HG03442 (cell line): ENCODE measurements around the gene HCRTR1.

Experiments used
- ATAC-seq: cut with Tn5 transposase; IDR thresholded peaks from one replicate; pipeline ENCODE4 v1.9.1; 2021; ENCODE audit warnings: mild to moderate bottlenecking, moderate library complexity; ENCODE audit not compliant: unreplicated experiment

HCRTR1 gene

GRCh38 chr1:31625561-31626222, 8.2 kb downstream of the HCRTR1 start:
- no peak for ATAC-seq

DNA sequence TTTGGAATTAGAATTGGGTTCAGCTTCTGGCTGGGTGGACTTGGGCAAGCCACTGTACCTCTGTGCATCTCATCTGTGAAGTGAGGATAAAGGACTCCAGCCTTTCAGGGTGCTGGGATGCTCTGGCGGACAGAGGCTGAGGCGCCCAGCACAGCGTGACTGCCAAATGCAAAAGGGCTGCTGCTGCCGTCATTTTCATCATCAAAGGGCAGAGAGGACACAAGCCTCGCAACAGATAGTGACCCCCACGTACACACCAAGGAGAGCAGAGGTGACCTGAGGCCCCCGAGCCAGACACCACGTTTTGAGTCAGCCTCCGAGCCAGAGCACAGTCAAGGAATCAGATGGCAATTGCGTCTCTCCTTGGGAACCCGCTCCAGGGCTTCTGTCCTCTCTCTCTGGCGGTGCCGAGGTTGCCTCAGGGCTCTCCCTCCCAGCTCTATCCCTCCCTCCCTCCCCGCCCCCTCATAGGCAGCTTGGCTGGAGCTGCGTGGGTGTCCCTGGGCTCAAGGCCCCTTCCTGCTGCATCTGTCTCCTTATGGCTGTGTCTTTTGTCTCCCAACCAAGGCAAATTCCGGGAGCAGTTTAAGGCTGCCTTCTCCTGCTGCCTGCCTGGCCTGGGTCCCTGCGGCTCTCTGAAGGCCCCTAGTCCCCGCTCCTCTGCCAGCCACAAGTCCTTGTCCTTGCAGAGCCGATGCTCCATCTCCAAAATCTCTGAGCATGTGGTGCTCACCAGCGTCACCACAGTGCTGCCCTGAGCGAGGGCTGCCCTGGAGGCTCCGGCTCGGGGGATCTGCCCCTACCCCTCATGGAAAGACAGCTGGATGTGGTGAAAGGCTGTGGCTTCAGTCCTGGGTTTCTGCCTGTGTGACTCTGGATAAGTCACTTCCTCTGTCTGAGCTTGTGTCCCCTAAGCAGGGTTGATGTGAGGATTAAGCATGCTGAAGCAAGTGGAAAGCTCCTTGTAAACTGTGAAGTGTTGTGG, 9.0 kb downstream of the HCRTR1 start:
- ATAC-seq: no peak

GRCh38 chr1:31627301-31627929, 9.9 kb downstream of the HCRTR1 start:
- no peak for ATAC-seq

DNA sequence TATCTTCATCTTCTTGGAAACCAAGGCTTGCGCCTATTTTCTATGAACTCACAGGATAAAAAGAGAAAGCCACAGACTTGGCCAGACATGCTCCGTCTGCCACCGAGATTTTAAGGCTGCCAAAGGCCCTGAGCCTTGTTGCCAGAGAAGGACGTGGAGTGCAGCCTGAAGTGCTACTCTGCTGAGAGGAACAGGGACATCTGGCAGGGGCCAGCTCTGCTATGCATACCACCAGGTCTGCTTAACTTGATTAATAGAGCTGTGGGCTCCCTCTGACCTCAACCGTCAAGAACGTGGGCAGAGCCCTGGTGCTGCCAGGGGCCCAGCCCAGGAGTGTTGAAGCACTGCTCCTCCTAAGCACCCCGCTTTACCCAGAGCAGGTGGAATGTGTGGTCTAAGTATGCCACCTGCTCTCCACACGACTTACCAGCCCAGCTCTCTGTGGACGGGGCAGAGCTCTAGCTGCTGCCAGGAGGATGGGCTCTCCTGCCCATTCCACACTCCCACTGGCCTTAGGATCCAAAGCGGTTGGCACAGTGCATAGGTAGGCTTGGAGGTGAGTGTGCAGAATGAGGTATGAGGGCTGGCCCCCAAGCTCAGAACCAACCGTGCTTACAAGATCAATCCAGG, 10.6 kb downstream of the HCRTR1 start:
- ATAC-seq: no peak

DNA sequence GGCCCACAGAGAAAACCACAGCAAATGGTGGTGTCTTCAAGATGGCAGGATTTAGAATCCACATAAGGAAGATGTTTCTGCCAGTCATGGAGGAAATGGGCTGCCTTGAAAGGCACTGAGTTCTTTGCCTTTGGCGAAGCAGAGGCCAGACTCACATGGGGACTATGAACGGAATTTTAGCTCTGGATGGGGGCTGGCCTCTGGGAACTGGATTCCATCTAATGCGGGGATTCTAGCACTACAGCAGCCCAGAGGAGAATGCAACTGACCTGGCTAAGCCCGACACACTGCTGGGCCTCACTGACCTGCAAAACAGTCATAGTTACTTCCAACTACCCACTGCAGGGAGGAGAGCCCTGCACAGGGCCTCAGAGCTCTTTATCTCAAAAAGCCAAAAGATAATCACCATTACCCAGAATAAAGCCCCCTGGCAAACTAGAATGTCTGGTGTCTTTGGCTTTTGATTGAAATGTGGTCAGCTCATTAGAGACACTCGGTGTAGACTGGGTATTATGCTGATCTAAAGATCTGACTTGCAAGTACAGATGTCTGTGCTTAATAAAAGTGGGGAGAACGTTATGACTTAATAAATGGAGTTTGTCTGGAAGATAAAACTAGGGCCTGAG, 11.6 kb downstream of the HCRTR1 start:
- no peak for ATAC-seq

DNA sequence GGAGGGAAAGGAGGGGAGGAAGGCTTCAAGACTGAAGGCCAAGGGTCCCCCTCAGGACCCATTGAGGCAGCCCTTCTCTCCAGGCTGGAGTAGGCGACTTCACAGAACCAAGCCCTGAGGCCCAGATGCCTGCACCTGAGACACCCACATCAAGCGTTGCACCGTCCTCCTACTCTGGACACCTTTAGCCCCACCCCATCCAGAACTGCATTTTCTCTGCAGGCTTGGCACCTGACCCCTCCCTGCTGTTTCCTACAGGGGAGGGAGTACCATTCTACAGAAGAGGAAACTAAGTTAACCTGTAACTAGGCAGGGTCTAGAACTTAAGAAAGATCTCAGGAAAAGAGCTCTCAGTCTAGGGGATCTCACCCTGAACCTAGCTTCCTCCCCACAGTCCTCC, 15.2 kb downstream of the HCRTR1 start:
- ATAC-seq: no peak

- ATAC-seq: no peak
These were observed 15.6 kb downstream of the HCRTR1 start for GRCh38 chr1:31633117-31633516.

DNA sequence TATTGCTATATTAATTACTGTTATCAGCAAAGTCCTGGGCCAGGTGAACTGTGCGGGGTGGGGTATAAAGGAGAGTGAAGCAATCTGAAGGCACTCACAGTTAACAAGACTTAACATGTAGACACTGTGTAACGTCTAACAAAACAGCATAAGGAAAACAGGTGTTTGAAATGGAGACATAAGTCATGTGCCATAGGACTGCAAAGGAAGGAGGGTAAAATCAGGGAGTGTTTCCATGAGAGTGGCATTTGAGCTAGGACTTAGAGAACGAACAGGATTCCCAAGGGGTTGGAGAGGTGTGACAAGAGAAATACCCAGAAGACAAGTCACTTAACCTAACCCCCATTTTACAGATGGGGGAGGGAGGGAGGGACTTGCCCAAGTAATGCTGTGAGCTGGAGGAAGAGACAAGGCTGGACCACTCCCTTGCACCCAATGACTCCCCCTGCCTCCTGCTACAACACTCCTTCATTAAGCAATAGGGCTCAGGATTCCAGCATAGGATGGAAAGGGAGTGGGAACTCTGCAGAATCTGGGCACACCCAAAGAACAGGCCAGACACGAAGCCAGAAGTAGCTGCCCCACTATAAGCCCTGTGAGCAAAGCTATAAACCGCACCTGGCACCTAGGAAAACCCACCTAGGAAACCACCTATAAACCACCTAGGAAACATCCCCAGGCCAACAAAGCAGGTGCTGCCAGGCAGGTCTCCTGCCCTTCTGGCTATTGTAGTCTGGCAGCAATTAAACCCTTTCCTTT, 20.6 kb downstream of the HCRTR1 start:
- ATAC-seq: no peak

DNA sequence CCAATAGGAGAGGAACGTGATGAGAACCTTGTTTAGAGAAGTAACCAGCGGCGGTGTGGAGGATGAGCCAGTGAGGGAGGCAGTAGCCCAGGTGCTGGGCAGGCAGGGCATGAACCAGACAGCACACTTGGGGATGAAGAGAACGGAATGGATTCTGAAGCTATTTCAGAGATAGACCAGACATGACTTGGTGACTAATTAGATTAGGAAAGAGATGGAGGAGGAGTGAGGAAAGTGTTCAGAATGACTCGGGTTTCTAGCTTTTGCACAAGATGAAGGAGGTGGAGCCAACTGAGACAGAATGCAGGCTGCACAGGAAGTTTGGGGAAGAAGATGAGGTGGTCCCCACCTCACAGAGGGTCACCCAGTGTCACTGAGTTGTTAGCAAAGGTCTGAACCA, 22.1 kb downstream of the HCRTR1 start:
- ATAC-seq: no peak

DNA sequence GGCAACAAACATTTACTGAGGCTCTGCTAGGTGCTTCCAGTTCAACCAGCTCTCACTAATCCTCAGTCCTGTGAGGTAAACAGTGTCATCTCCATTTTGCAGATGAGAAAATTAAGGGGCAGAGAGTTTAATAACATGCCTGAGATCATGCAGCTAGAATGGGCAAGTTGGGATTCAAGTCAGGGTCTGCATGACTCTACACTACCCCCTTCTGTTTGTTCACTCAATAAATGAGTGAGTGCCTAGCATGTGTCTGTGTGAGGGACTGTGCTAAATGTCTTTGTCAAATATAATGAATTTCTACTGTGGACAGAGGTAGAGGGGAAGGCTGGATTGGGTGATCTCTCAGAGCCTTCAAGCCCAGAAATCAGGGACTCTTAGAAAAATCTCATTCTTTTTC, 22.7 kb downstream of the HCRTR1 start:
- no peak for ATAC-seq

GRCh38 chr1:31640964-31641363, 23.5 kb downstream of the HCRTR1 start:
- ATAC-seq: no peak

DNA sequence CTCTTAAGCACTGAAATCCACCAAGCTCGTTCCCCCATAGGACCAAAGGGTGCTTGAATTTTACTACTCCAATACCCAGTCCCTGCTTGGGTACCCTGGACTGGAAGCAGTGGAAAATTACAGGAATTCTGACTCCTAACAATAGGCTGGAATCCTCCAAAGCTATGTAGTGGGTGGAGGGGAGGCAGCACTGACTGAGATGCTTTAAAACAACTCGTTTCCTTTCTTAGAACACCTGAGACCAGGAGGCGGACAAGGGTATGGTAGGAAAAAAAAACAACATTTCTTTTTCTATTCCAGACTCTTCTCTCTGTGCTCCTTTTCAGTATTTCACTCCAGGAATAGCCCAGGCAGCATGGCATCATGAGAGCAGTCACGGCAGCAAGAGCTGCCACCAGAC, 24.9 kb downstream of the HCRTR1 start:
- no peak for ATAC-seq

GRCh38 chr1:31642897-31643296, 25.4 kb downstream of the HCRTR1 start:
- no peak for ATAC-seq

GRCh38 chr1:31643976-31644559, 26.6 kb downstream of the HCRTR1 start:
- ATAC-seq: no peak

- peak; percentile 88 for ATAC-seq
These were observed 27.2 kb downstream of the HCRTR1 start, which contains the start of gene PEF1 for GRCh38 chr1:31644560-31645273. PEF1 (minus strand) TSS chr1:31644876; CDS start chr1:31644864, 12 bp downstream.

- ATAC-seq: no peak
These were observed 27.7 kb downstream of the HCRTR1 start for GRCh38 chr1:31645274-31645568.

GRCh38 chr1:31646259-31646960, 28.9 kb downstream of the HCRTR1 start:
- ATAC-seq: no peak

DNA sequence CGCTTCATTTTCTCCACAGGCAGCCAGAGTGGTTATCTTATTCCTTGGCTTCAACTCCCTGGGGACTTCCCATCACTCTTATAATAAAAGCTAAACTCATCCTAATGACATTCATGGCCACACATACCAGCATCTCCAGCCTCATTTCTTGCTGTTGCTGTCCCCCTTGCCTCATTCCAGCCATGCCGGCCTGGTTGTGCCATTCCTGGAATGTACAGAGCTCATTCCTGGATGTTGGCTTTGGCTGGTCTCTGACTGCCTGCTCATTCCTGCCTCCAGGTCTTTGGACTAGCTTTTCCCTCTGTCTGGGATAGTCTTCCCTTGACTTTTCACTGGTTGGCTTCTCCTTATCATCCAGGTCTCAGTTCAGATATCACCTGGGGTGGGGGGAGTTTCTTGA, 29.6 kb downstream of the HCRTR1 start:
- no peak for ATAC-seq

- no peak for ATAC-seq
These were observed 30.7 kb downstream of the HCRTR1 start for GRCh38 chr1:31648190-31648589.
